GM21367 (cell line): Measurements from ENCODE around the gene PHOX2A.
"Not testable (repeated sequence)": the region's sequence is repeated elsewhere in the genome, so short reads cannot be mapped to it uniquely, and the experiment has no call there.

ENCODE experiments used
- ATAC-seq: cut with Tn5 transposase; IDR thresholded peaks from one replicate; pipeline ENCODE4 v1.9.1; 2021; ENCODE audit not compliant: unreplicated experiment

The PHOX2A gene

GRCh38 chr11:72223615-72224563, 20.1 kb downstream of the PHOX2A start:
- ATAC-seq, result peak; percentile 31

DNA sequence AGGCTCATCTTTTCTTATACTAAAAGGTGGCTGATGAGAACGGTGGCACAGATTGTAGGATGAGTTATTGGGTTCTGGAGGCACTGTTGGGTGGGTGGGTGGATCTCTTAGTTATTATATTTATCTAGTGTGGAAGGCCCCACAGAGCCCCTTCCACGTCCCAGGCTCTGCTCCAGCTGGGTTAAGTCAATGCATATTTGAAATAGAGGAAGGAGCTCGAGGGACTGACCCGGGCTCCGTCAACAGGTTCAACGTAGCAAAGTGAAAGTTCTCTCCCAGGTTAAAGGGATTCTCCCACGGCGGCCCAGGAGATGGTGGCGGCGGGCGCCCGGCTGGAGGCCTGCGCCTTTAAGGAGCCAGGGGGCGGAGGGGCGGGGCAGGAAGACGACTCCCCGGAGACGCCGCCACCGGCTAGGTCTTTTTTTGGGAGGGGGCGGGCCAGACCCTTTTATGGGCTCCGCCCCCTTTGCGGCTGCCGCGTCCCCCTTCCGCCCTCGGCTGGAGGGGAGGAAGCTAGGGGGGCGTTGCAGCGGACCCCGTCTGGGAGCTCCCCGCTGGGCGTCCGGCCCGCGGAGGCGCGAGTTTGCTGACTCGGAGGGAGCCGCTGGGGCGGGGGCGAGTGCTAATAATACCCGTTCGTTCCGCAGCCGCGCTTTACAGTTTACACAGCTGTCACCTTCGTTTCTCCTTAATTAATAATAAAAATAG, 20.9 kb downstream of the PHOX2A start:
- peak; percentile 48 for ATAC-seq

GRCh38 chr11:72222106-72222891, 21.7 kb downstream of the PHOX2A start:
- ATAC-seq, result no peak

- no peak for ATAC-seq
These were observed 22.4 kb downstream of the PHOX2A start for GRCh38 chr11:72221386-72222075.

DNA sequence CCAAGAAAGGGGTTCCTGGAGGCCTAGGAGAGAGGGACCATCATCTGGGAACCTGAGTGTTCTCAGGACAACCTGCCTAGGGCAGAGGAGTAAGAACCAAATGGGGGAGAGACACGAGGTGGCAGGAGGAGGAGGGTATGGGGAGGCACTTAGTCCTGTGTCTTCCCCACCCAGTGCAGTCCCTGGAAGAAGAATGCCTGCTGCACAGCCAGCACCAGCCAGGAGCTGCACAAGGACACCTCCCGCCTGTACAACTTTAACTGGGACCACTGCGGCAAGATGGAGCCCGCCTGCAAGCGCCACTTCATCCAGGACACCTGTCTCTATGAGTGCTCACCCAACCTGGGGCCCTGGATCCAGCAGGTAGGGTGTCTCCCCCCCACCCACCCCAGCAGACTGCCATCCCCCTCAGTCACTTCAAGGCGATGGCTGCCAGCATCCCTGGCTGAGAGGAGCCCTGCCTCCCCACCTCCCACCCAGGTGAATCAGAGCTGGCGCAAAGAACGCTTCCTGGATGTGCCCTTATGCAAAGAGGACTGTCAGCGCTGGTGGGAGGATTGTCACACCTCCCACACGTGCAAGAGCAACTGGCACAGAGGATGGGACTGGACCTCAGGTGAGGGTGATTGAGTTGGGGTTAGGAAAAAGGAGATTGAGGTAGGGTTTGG, 23.1 kb downstream of the PHOX2A start:
- no peak for ATAC-seq

GRCh38 chr11:72218251-72218745, 25.7 kb downstream of the PHOX2A start:
- no peak for ATAC-seq

- no peak for ATAC-seq
These were observed 26.1 kb downstream of the PHOX2A start for GRCh38 chr11:72217841-72218240.

DNA sequence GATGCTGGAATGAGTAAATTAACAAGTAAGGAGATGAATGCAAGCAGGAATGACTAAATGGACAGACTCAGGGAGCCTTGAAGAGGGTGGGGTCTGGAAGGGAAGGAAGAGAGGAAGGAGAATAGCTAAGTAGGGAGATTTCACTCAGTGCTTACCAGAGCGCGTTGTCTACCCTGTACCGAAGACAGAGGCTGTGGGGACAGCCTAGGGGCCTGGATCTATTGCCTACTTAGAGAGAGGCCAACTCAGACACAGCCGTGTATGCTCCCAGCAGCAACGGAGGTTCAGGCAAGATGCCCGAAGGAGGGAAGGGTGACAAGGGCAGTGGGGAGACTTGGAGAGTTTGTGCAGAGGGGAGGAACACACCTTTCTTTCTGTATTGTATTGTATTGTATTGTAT, 27.3 kb downstream of the PHOX2A start, which contains the start of gene FOLR2:
Gene FOLR2, plus strand, starts transcription at position 157 of the 400 bp plus-strand sequence. CDS start 1,791 bp downstream, outside the sequence.
- no peak for ATAC-seq

GRCh38 chr11:72209101-72209500, 34.9 kb downstream of the PHOX2A start:
- ATAC-seq, result no peak

GRCh38 chr11:72208281-72208680, 35.7 kb downstream of the PHOX2A start:
- ATAC-seq, result no peak

GRCh38 chr11:72206794-72207193, 37.2 kb downstream of the PHOX2A start:
- ATAC-seq, result not testable (repeated sequence)

- no peak for ATAC-seq
These were observed 39.1 kb downstream of the PHOX2A start for GRCh38 chr11:72204886-72205285.

- no peak for ATAC-seq
These were observed 40.8 kb downstream of the PHOX2A start for GRCh38 chr11:72203163-72203562.

DNA sequence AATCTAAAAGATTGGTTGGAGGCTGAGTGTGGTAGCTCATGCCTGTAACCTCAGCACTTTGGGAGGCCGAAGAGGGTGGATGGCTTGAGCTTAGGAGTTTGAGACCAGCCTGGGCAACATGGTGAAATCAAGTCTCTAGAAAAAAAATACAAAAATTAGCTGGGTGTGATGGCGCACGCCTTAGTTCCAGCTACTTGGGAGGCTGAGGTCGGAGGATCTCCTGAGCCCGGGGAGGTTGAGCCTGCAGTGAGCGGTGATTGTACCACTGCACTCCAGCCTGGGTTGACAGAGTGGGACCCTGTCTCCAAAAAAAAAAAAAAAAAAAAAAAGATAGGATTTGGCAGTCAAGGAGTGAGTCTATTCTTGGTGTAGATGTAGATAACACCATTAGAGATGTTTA, 41.4 kb downstream of the PHOX2A start:
- ATAC-seq, result no peak

DNA sequence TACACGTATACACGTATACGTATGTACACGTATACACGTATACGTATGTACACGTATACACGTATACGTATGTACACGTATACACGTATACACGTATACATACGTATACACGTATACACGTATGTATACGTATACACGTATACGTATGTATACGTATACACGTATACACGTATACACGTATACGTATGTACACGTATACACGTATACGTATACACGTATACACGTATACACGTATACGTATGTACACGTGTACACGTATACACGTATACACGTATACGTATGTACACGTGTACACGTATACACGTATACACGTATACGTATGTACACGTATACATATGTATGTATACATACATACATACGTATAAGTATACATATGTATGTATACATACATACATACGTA, 42.5 kb downstream of the PHOX2A start:
- not testable (repeated sequence) for ATAC-seq

DNA sequence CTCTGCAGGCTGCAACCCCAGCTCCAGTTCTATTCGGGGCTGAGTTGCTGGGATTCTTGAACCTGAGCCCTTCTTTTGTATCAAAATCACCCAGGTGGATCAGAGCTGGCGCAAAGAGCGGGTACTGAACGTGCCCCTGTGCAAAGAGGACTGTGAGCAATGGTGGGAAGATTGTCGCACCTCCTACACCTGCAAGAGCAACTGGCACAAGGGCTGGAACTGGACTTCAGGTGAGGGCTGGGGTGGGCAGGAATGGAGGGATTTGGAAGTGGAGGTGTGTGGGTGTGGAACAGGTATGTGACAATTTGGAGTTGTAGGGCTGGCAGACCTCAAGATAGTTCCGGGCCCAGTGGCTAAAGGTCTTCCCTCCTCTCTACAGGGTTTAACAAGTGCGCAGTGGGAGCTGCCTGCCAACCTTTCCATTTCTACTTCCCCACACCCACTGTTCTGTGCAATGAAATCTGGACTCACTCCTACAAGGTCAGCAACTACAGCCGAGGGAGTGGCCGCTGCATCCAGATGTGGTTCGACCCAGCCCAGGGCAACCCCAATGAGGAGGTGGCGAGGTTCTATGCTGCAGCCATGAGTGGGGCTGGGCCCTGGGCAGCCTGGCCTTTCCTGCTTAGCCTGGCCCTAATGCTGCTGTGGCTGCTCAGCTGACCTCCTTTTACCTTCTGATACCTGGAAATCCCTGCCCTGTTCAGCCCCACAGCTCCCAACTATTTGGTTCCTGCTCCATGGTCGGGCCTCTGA, 48.3 kb downstream of the PHOX2A start:
- no peak for ATAC-seq

DNA sequence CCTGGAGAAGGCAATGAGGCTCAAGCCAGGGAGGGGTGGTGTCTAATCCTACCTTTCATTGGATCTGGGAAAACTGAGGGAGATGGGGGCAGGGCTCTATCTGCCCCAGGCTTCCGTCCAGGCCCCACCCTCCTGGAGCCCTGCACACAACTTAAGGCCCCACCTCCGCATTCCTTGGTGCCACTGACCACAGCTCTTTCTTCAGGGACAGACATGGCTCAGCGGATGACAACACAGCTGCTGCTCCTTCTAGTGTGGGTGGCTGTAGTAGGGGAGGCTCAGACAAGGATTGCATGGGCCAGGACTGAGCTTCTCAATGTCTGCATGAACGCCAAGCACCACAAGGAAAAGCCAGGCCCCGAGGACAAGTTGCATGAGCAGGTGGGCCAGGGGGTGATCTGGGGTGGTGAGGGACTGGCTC, 52.0 kb downstream of the PHOX2A start, which contains the start of gene FOLR1:
Gene FOLR1, plus strand, starts transcription at position 180 of the 421 bp plus-strand sequence. Its CDS starts 34 bp downstream, at position 214.
- ATAC-seq, result no peak

DNA sequence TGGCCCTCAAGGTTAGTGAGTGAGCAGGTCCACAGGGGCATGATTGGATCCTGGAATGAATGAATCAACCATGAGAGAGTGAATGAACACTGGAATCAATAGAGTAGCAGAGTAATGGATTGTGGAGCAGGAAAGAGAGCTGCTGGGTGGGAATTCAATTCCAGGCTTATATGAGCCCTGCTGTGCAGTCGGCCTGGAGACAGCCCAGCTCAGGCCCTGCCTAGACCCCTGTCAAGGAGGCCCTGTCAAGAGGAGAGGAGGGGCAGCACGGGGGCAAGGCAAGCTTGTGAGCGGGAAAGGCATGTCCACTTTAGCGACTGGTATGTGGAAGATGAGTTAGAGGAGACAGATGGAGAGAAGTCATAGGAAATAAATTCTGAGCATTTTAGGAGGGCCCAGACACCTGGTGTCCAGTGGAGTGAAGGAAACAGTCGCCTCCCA, 53.3 kb downstream of the PHOX2A start:
- ATAC-seq, result no peak
